CD4-positive, alpha-beta T cell treated with Interleukin-4 for 1 hour (primary cell): ENCODE results near the gene USP37.

ENCODE experiments used
- DNase-seq, 2 donors: peaks; one replicate each; pipeline ENCODE4 v3.0.0-alpha.2; 2020 to 2022

The USP37 gene

GRCh38 chr2:218427741-218428140, 140.4 kb downstream of the USP37 start:
- DNase-seq: no peak

- no peak for DNase-seq
Observed at GRCh38 chr2:218425531-218425930, 142.6 kb downstream of the USP37 start.

GRCh38 chr2:218423584-218423983, 144.6 kb downstream of the USP37 start:
- DNase-seq: no peak

- DNase-seq: no peak
Observed at GRCh38 chr2:218422403-218423086, 145.6 kb downstream of the USP37 start.

GRCh38 chr2:218421027-218421426, 147.1 kb downstream of the USP37 start:
- no peak for DNase-seq

- DNase-seq: no peak
Observed at GRCh38 chr2:218419630-218420216, 148.4 kb downstream of the USP37 start.

- DNase-seq: no peak
Observed at GRCh38 chr2:218418717-218419458, 149.3 kb downstream of the USP37 start, which contains the start of gene VIL1. Gene VIL1 (plus strand): TSS chr2:218419123. CDS start chr2:218423779, 4,656 bp downstream.

GRCh38 chr2:218418321-218418716, 149.8 kb downstream of the USP37 start:
- DNase-seq: no peak

GRCh38 chr2:218407717-218408116, 160.4 kb downstream of the USP37 start:
- no peak for DNase-seq

GRCh38 chr2:218406949-218407618, 161.1 kb downstream of the USP37 start:
- DNase-seq: peak; percentile 68 to 75

- peak; percentile 93 for DNase-seq
Observed at GRCh38 chr2:218406209-218406948, 161.8 kb downstream of the USP37 start.

- no peak for DNase-seq
Observed at GRCh38 chr2:218405746-218406208, 162.4 kb downstream of the USP37 start.

GRCh38 chr2:218405086-218405745, 162.9 kb downstream of the USP37 start:
- DNase-seq: no peak

GRCh38 chr2:218404351-218405085, 163.6 kb downstream of the USP37 start:
- DNase-seq: no peak

GRCh38 chr2:218403810-218404209, 164.3 kb downstream of the USP37 start:
- no peak for DNase-seq

- DNase-seq: no peak
Observed at GRCh38 chr2:218402911-218403411, 165.2 kb downstream of the USP37 start.

- no peak for DNase-seq
Observed at GRCh38 chr2:218402491-218402901, 165.7 kb downstream of the USP37 start.

- no peak for DNase-seq
Observed at GRCh38 chr2:218401890-218402289, 166.3 kb downstream of the USP37 start.

GRCh38 chr2:218400930-218401881, 166.9 kb downstream of the USP37 start:
- DNase-seq: no peak
